ENCODE results near the gene LCN6. TPM values are rescaled to one million over a fixed set of nuclear protein-coding genes. Genes with fewer than 3 reads are reported as not detected.

LCN6 gene
- total and polyA plus RNA-seq, 10 of the 15 experiments (the other 5 are each of a cell fraction or from before 2014, with no cell fraction given), result not detected

GRCh38 chr9:136742591-136743391, 5.5 kb downstream of the LCN6 start, which contains the start of gene LCN10:
Gene LCN10, minus strand, starts transcription at chr9:136742940. Its CDS starts 37 bp downstream, at chr9:136742903.
- ATAC-seq (peak; percentile 51), FAIRE-seq (no peak), DNase-seq (ENCODE audit: low read depth, low spot score) (no peak)
- TF ChIP-seq, protein P1, sequence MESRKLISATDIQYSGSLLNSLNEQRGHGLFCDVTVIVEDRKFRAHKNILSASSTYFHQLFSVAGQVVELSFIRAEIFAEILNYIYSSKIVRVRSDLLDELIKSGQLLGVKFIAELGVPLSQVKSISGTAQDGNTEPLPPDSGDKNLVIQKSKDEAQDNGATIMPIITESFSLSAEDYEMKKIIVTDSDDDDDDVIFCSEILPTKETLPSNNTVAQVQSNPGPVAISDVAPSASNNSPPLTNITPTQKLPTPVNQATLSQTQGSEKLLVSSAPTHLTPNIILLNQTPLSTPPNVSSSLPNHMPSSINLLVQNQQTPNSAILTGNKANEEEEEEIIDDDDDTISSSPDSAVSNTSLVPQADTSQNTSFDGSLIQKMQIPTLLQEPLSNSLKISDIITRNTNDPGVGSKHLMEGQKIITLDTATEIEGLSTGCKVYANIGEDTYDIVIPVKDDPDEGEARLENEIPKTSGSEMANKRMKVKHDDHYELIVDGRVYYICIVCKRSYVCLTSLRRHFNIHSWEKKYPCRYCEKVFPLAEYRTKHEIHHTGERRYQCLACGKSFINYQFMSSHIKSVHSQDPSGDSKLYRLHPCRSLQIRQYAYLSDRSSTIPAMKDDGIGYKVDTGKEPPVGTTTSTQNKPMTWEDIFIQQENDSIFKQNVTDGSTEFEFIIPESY (IDR thresholded peaks at IDR 0.05), result no peak
- TF ChIP-seq, protein P2, sequence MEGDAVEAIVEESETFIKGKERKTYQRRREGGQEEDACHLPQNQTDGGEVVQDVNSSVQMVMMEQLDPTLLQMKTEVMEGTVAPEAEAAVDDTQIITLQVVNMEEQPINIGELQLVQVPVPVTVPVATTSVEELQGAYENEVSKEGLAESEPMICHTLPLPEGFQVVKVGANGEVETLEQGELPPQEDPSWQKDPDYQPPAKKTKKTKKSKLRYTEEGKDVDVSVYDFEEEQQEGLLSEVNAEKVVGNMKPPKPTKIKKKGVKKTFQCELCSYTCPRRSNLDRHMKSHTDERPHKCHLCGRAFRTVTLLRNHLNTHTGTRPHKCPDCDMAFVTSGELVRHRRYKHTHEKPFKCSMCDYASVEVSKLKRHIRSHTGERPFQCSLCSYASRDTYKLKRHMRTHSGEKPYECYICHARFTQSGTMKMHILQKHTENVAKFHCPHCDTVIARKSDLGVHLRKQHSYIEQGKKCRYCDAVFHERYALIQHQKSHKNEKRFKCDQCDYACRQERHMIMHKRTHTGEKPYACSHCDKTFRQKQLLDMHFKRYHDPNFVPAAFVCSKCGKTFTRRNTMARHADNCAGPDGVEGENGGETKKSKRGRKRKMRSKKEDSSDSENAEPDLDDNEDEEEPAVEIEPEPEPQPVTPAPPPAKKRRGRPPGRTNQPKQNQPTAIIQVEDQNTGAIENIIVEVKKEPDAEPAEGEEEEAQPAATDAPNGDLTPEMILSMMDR (IDR thresholded peaks at IDR 0.05 in 2 of 3, conservative IDR thresholded peaks at IDR 0.05 in 1 of 3; ENCODE audit: control insufficient read depth in 2 of 3, extremely low read depth in 1 of 3, insufficient read depth in 1 of 3, low read depth in 3 of 3, low read length in 3 of 3), result peak in 1 of 3 experiments; percentile 21; a peak in 1 of 6 replicates
- no peak for TF ChIP-seq EGR1 (IDR thresholded peaks at IDR 0.05; ENCODE audit: borderline replicate concordance in 1 of 2, low read depth in 2 of 2, low read length in 2 of 2)
- no peak for TF ChIP-seq STAT3 (IDR thresholded peaks at IDR 0.05; ENCODE audit: low read depth, low read length)
- no peak for TF ChIP-seq RFX5 (IDR thresholded peaks at IDR 0.05; ENCODE audit: low read depth, low read length)
- 0 out of 4 replicates have a peak, but pooled peaks of 1 of the 2 experiments have one; percentile 7 for TF ChIP-seq BHLHE40 (IDR thresholded peaks at IDR 0.05; ENCODE audit: borderline replicate concordance in 1 of 2, low read depth in 2 of 2, low read length in 1 of 2)
- H3K4me1 ChIP-seq (ENCODE audit: control insufficient read depth, insufficient read depth, low read length), result peaks cover 15% of the 10 kb centered on the region
- ChIA-PET SMC1A (ENCODE audit: uncharacterized antibody, unreplicated experiment) (interaction anchor here (1.0 to 2.2 kb wide), 2 partner anchors 16 to 42 kb away, joined by 3 to 7 read pairs; no protein-coding TSS in a partner anchor), RAD21 (ENCODE audit: unreplicated experiment) (interaction anchor here (0.5 to 1.2 kb wide), 3 partner anchors 13 to 28 kb away, joined by 3 to 4 read pairs (median 3); no protein-coding TSS in a partner anchor), POLR2A (interaction anchor here (0.6 to 2.3 kb wide), 2 partner anchors 14 to 68 kb away, joined by 3 to 15 read pairs; no protein-coding TSS in a partner anchor), CTCF (interaction anchor here (0.6 to 1.8 kb wide), 4 partner anchors 13 to 325 kb away, joined by 3 to 7 read pairs (median 4); partner anchors contain the start of gene LCN8)
- no peak within 1 kb of the TSS for H3K9ac ChIP-seq (ENCODE audit: control insufficient read depth, insufficient read depth, low read length)
- no peak within 1 kb of the TSS for H3K27ac ChIP-seq (ENCODE audit: control insufficient read depth, insufficient read depth)
- H3K4me3 ChIP-seq, result peak within 1 kb of the TSS; percentile 33; the same call in 1 of the 2 replicates
- 10% methylated on average over 23 of the region's 25 CpGs for WGBS (ENCODE audit: insufficient coverage, insufficient replicate concordance, low lambda C conversion rate, missing lambda C conversion rate)
- H3K9me3 ChIP-seq (replicated peaks; ENCODE audit: control insufficient read depth, insufficient read depth, low read length), result no peaks in the 10 kb centered on the region
- H3K36me3 ChIP-seq (ENCODE audit: control insufficient read depth in 2 of 2, insufficient read depth in 2 of 2, low read length in 1 of 2), result no peaks in the 10 kb centered on the region
- peaks cover 0 to 8% of the 10 kb centered on the region in 2 experiments; a peak in 3 of 4 replicates for H3K27me3 ChIP-seq (replicated peaks in 1 of 2; ENCODE audit: control insufficient read depth in 2 of 2, insufficient read depth in 2 of 2, low read length in 1 of 2)
- H3K4me2 ChIP-seq (ENCODE audit: control insufficient read depth, insufficient read depth), result peak within 1 kb of the TSS; percentile 79
- in situ Hi-C loops (cut with MboI) (no loop called here), intact Hi-C loops (cut with micrococcal nuclease; ENCODE audit: unreplicated experiment) (no loop called here)
- no peaks in the 10 kb centered on the region for H3K79me2 ChIP-seq (ENCODE audit: control insufficient read depth, insufficient read depth, low read length)
- no TSS peak for BruUV-seq (replicated peaks)
- H4K20me1 ChIP-seq (ENCODE audit: control insufficient read depth, insufficient read depth), result no peaks in the 10 kb centered on the region
- peak within 1 kb of the TSS; percentile 44; the same call in 1 of the 2 replicates for H2AFZ ChIP-seq (ENCODE audit: control insufficient read depth, low read depth, low read length)
